ENCODE measurements around the gene PAM.

DNA sequence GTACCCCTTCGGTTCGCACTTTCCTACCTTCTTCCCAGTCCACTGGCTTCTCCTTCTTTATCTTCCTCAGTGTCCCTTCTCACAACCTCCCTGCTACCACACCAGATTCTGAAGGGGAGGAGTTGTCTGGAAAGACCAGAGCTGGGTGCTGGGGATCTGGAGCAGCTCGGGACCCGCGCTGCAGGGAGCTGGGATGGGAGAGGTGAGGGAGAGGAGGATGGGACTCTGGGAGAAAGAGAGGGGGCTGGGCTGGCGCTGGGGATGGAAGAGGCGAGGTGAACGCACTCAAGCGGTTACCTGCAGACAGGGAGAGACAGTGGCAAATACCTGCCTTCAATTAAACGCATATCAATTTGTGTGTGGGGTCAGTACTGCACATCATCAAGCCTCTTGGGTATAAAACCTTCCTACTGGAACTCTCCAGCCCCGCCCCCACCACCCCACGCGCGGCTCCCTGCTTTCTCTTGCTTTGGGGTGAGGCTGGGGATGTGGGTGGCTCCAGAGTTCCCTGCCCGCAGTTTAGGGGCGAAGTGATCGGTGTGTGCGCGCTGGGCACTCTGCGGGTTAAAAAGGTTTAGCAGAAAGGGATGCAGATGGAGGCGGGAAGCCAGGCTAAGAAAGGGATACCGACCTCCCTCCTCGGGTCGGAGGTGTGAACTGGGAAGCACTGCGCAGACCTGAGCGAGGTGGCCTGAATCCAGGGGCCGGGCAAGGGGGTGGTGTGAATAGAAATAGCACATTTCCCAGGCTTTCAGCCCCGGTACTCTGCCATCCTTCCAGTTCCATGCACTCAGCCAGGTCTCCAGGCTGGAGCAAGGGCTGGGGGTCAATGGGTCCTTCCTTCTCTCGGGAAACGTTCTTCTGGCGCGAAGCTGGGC, 977 bp upstream of the PAM start:
- TF ChIP-seq, protein P1, sequence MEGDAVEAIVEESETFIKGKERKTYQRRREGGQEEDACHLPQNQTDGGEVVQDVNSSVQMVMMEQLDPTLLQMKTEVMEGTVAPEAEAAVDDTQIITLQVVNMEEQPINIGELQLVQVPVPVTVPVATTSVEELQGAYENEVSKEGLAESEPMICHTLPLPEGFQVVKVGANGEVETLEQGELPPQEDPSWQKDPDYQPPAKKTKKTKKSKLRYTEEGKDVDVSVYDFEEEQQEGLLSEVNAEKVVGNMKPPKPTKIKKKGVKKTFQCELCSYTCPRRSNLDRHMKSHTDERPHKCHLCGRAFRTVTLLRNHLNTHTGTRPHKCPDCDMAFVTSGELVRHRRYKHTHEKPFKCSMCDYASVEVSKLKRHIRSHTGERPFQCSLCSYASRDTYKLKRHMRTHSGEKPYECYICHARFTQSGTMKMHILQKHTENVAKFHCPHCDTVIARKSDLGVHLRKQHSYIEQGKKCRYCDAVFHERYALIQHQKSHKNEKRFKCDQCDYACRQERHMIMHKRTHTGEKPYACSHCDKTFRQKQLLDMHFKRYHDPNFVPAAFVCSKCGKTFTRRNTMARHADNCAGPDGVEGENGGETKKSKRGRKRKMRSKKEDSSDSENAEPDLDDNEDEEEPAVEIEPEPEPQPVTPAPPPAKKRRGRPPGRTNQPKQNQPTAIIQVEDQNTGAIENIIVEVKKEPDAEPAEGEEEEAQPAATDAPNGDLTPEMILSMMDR (IDR thresholded peaks at IDR 0.05), result no peak
- TF ChIP-seq POLR2A (IDR thresholded peaks at IDR 0.05), result no peak
